HCT116 (cell line): ENCODE measurements around the gene ACOX3. TPM values are rescaled to one million over a fixed set of nuclear protein-coding genes. Genes with fewer than 3 reads are reported as not detected.

ENCODE experiments used
- ATAC-seq: fragments of 200-7000 bp; cut with Tn5 transposase; 2 replicates; pipeline ENCODE4 v1.9.1; 2020; ENCODE audit warnings: mild to moderate bottlenecking, moderate library complexity
- BruUV-seq: library from RNA; stranded (reverse); fragments of 400-500 nt; replicated peaks from 2 replicates; lab custom pipeline; 2021; lab: Mats Ljungman, UMichigan
- CTCF ChIA-PET: fragments of 300-600 bp; sonication (Branson Sonifier 250); formaldehyde crosslinking; loops from one replicate; lab custom pipeline; 2021; ENCODE audit warnings: antibody characterized with exemption; lab: Charles Lee
- POLR2A ChIA-PET: fragments of 300-600, 350-600 bp; sonication (Branson Sonifier 250); formaldehyde crosslinking; loops from one replicate; lab custom pipeline; 2021; ENCODE audit warnings: antibody characterized with exemption; lab: Charles Lee
- RAD21 ChIA-PET, 2 experiments: fragments of 300-600 bp; sonication (Branson Sonifier 250); formaldehyde crosslinking; loops; one replicate each; lab custom pipeline; 2023; ENCODE audit warnings: low total read pairs in 2 of 2; ENCODE audit not compliant: uncharacterized antibody in 2 of 2, unreplicated experiment in 2 of 2, low non-redundant PET in 1 of 2; lab: Charles Lee
- DNase-seq: peaks from one replicate; pipeline ENCODE4 v3.0.0-alpha.2; 2010; ENCODE audit warnings: low read depth, low spot score
- H2AFZ ChIP-seq: fragments of 200-600 bp; shearing (Covaris generic), sonication (generic); 2 replicates; pipeline ENCODE4 v1.6.1; 2017; ENCODE audit warnings: low read depth, mixed run types, mixed read lengths, antibody characterized with exemption, low read length; ENCODE audit not compliant: poor library complexity, severe bottlenecking
- H3K27ac ChIP-seq: 2 replicates; pipeline ENCODE4 v1.5.1; 2012; ENCODE audit warnings: low read depth, low read length
- H3K27me3 ChIP-seq: fragments of 200-600 bp; sonication (generic); 2 replicates; pipeline ENCODE4 v1.6.1; 2016; ENCODE audit warnings: mixed run types, low read length, mixed read lengths; ENCODE audit not compliant: insufficient read depth
- H3K36me3 ChIP-seq, 2 experiments: fragments of 200-500 bp in 1 of 2; fragments of 200-600 bp in 1 of 2; sonication (Bioruptor generic) in 1 of 2; sonication (generic) in 1 of 2; 2 replicates each; pipeline versions ENCODE4 v1.5.1 to v1.6.1; 2014 to 2016; ENCODE audit warnings: low read length in 2 of 2, inconsistent platforms in 1 of 2, mixed read lengths in 1 of 2, mixed run types in 1 of 2; ENCODE audit not compliant: insufficient read depth in 2 of 2, control insufficient read depth in 1 of 2
- H3K4me1 ChIP-seq, 2 experiments: fragments of 200-600 bp in 1 of 2; sonication (generic) in 1 of 2; 2 replicates each; pipeline versions ENCODE4 v1.5.1 to v1.6.1; 2012 to 2017; ENCODE audit warnings: low read length in 2 of 2, inconsistent platforms in 1 of 2, mild to moderate bottlenecking in 1 of 2, mixed read lengths in 1 of 2, mixed run types in 1 of 2, moderate library complexity in 1 of 2; ENCODE audit not compliant: insufficient read depth in 2 of 2, control insufficient read depth in 1 of 2
- H3K4me2 ChIP-seq: fragments of 200-600 bp; sonication (generic); 2 replicates; pipeline ENCODE4 v1.6.1; 2017; ENCODE audit warnings: mixed run types, low read length, mixed read lengths
- H3K4me3 ChIP-seq, 2 experiments: fragments of 200-600 bp in 1 of 2; sonication (generic) in 1 of 2; replicated peaks in 1 of 2; 2 replicates each; pipeline ENCODE4 v1.5.1; 2011 to 2016; ENCODE audit warnings: low read length in 2 of 2, control low read depth in 1 of 2, low read depth in 1 of 2, mild to moderate bottlenecking in 1 of 2, mixed read lengths in 1 of 2, mixed run types in 1 of 2
- H3K79me2 ChIP-seq: fragments of 200-600 bp; sonication (generic); 2 replicates; pipeline ENCODE4 v1.6.1; 2017; ENCODE audit warnings: mild to moderate bottlenecking, mixed run types, low read length, moderate library complexity, mixed read lengths; ENCODE audit not compliant: insufficient read depth
- H3K9ac ChIP-seq: fragments of 200-600 bp; sonication (generic); 2 replicates; pipeline ENCODE4 v1.6.1; 2016; ENCODE audit warnings: low read length, mixed read lengths
- H3K9me2 ChIP-seq: fragments of 200-600 bp; sonication (generic), shearing (Covaris generic); 2 replicates; pipeline ENCODE4 v1.6.1; 2017; ENCODE audit warnings: mixed run types, mild to moderate bottlenecking, moderate library complexity; ENCODE audit not compliant: insufficient read depth
- H3K9me3 ChIP-seq, 2 experiments: fragments of 200-500 bp in 1 of 2; fragments of 200-600 bp in 1 of 2; sonication (Bioruptor generic) in 1 of 2; sonication (generic) in 1 of 2; 2 replicates each; pipeline ENCODE4 v1.6.1; 2014 to 2017; ENCODE audit warnings: low read length in 2 of 2, mixed read lengths in 2 of 2, inconsistent platforms in 1 of 2, low read depth in 1 of 2, mild to moderate bottlenecking in 1 of 2, mixed run types in 1 of 2, moderate library complexity in 1 of 2; ENCODE audit not compliant: control insufficient read depth in 1 of 2, insufficient read depth in 1 of 2
- H4K20me1 ChIP-seq: fragments of 200-600 bp; sonication (generic), shearing (Covaris generic); 2 replicates; pipeline ENCODE4 v1.6.1; 2017; ENCODE audit warnings: mixed run types, mild to moderate bottlenecking, moderate library complexity; ENCODE audit not compliant: insufficient read depth
- ATF3 ChIP-seq: IDR thresholded peaks from 2 replicates; pipeline ENCODE4 v1.6.1; 2012
- CBX3 ChIP-seq: IDR thresholded peaks from 2 replicates; pipeline ENCODE4 v1.6.1; 2012; ENCODE audit warnings: low read depth
- EZH2 ChIP-seq: fragments of 200-600 bp; sonication (generic); IDR thresholded peaks from 2 replicates; pipeline ENCODE4 v1.6.1; 2017; ENCODE audit warnings: antibody characterized with exemption, mixed run types
- EZH2phosphoT487 ChIP-seq: fragments of 200-600 bp; IDR thresholded peaks from 2 replicates; pipeline ENCODE4 v1.6.1; 2018; ENCODE audit warnings: antibody characterized with exemption, borderline replicate concordance
- JUND ChIP-seq: IDR thresholded peaks from 2 replicates; pipeline ENCODE4 v1.6.1; 2012
- MAX ChIP-seq: IDR thresholded peaks from 2 replicates; pipeline ENCODE4 v1.6.1; 2012
- POLR2AphosphoS5 ChIP-seq: IDR thresholded peaks from 2 replicates; pipeline ENCODE4 v1.6.1; 2011; ENCODE audit warnings: mild to moderate bottlenecking, low read depth, low read length, moderate library complexity
- REST ChIP-seq: IDR thresholded peaks from 2 replicates; pipeline ENCODE4 v1.6.1; 2012; ENCODE audit warnings: low read depth
- SIN3A ChIP-seq: IDR thresholded peaks from 2 replicates; pipeline ENCODE4 v1.6.1; 2012; ENCODE audit warnings: low read depth
- SRF ChIP-seq: IDR thresholded peaks from 2 replicates; pipeline ENCODE4 v1.6.1; 2012; ENCODE audit warnings: low read depth
- TCF7L2 ChIP-seq: IDR thresholded peaks from 2 replicates; pipeline ENCODE4 v1.7.0; 2011; ENCODE audit warnings: borderline replicate concordance, inconsistent platforms; ENCODE audit not compliant: insufficient read depth, insufficient read length; ENCODE audit errors: extremely low read depth
- YY1 ChIP-seq: IDR thresholded peaks from 2 replicates; pipeline ENCODE4 v1.6.1; 2011; ENCODE audit warnings: low read length, low read depth, moderate library complexity, mild to moderate bottlenecking; ENCODE audit not compliant: insufficient replicate concordance; ENCODE audit errors: extremely low read depth
- ZBTB33 ChIP-seq: IDR thresholded peaks from 2 replicates; pipeline ENCODE4 v1.6.1; 2011; ENCODE audit warnings: mild to moderate bottlenecking, low read length, moderate library complexity; ENCODE audit not compliant: insufficient replicate concordance; ENCODE audit errors: extremely low read depth
- intact Hi-C: fragments of 100-400 bp; cut with micrococcal nuclease; formaldehyde crosslinking; loops from 2 replicates; pipeline ENCODE4 v1.10.0; 2022
- total RNA-seq: library from RNA; stranded (reverse); gene quantifications from one replicate; pipeline ENCODE4 v1.2.1, GENCODE V29; 2021; ENCODE audit not compliant: unreplicated experiment

Gene ACOX3
- total RNA-seq, 1 experiment from 2014 or later: 16.9 TPM

GRCh38 chr4:8451440-8452182, 11.1 kb upstream of the ACOX3 start:
- Histone ChIP-seq H3K4me2 (no peak overlapping the region), H3K9me2 (no peaks in the 10 kb centered on the region)

More at GRCh38 chr4:8451440-8452182, 11.1 kb upstream of the ACOX3 start:
- Histone ChIP-seq H2AFZ (no peak overlapping the region), H3K36me3 (peaks cover 38 to 46% of the 10 kb centered on the region in 2 experiments), H4K20me1 (no peaks in the 10 kb centered on the region), H3K27me3 (no peaks in the 10 kb centered on the region), H3K27ac (no peak overlapping the region), H3K79me2 (peaks cover 18% of the 10 kb centered on the region; the same call in 1 of the 2 replicates), H3K4me1 (no peaks in the 10 kb centered on the region), H3K9ac (no peak overlapping the region), H3K9me3 (no peaks in the 10 kb centered on the region), H3K4me3 (no peak overlapping the region)
- ChIA-PET RAD21 (no interaction called here), CTCF (no interaction called here), POLR2A (interaction anchor here (2.2 kb wide), 1 partner anchor 10 kb away, joined by 5 read pairs; no protein-coding TSS in a partner anchor)
- ATAC-seq (no peak), DNase-seq (no peak)
- no TSS peak for BruUV-seq
- TF ChIP-seq ZBTB33: no peak
- no peak for TF ChIP-seq EZH2phosphoT487
- TF ChIP-seq ATF3: no peak
- no peak for TF ChIP-seq SRF
- no peak for TF ChIP-seq MAX
- TF ChIP-seq TCF7L2: no peak
- TF ChIP-seq SIN3A: no peak
- no peak for TF ChIP-seq EZH2
- TF ChIP-seq POLR2AphosphoS5: no peak
- no peak for TF ChIP-seq REST
- TF ChIP-seq YY1: no peak
- TF ChIP-seq CBX3: no peak
- no peak for TF ChIP-seq JUND
- intact Hi-C loops: no loop called here
